ENCODE results near the gene SGCD. TPM values are rescaled to one million over a fixed set of nuclear protein-coding genes. Genes with fewer than 3 reads are reported as not detected.
"Not testable (repeated sequence)": the region's sequence is repeated elsewhere in the genome, so short reads cannot be mapped to it uniquely, and the experiment has no call there.

Gene SGCD
- total RNA-seq, 4 donors from 2014 or later: 12.4 to 17.8 (median 13.4) TPM

GRCh38 chr5:156597276-156597675 is 270.3 kb downstream of the SGCD start:
- Histone ChIP-seq H3K4me3 (no peak overlapping the region), H3K27me3 (no peaks in the 10 kb centered on the region), H3K4me1 (no peaks in the 10 kb centered on the region), H3K36me3 (no peaks in the 10 kb centered on the region), H3K9me3 (peaks cover 0 to 17% (median 7%) of the 10 kb centered on the region in 4 donors), H3K27ac (no peak overlapping the region)
- DNase-seq (ENCODE audit: low spot score in 2 of 2): no peak
- TF ChIP-seq EP300 (IDR thresholded peaks at IDR 0.05): no peak
- TF ChIP-seq CTCF (IDR thresholded peaks at IDR 0.05): no peak
- TF ChIP-seq POLR2A (IDR thresholded peaks at IDR 0.05): no peak
- 81 to 89% methylated on average over 3 of the region's 3 CpGs for WGBS, 2 donors

DNA sequence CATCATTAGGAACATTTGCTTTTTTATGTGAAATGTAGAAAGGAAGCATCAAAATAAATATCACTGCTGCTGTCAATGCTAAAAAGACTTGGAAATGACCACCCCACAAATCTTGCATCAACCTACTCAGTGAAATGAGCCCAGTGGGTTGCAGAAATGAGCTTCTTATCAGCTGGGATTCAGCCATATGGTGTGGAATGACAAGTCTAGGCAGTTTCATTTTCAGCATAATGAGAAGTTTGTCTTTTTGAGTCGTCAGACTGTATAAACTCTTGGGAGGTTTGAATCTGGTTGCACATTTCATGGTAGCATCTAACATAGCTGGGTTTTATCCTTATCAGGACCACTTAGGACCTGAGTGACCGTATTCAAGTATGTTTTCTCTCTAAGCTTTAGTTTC is 272.0 kb downstream of the SGCD start:
- no peak overlapping the region for H3K27ac ChIP-seq
- DNase-seq (ENCODE audit: low spot score in 2 of 2): no peak
- peaks cover 0 to 30% (median 12%) of the 10 kb centered on the region in 4 donors for H3K9me3 ChIP-seq
- no peak overlapping the region for H3K4me3 ChIP-seq
- no peaks in the 10 kb centered on the region for H3K27me3 ChIP-seq
- no peak for TF ChIP-seq CTCF (IDR thresholded peaks at IDR 0.05)
- TF ChIP-seq POLR2A (IDR thresholded peaks at IDR 0.05): no peak
- no peak for TF ChIP-seq EP300 (IDR thresholded peaks at IDR 0.05)
- H3K36me3 ChIP-seq: no peaks in the 10 kb centered on the region
- 62 to 69% methylated on average over 2 of the region's 2 CpGs for WGBS, 2 donors
- no peaks in the 10 kb centered on the region for H3K4me1 ChIP-seq

DNA sequence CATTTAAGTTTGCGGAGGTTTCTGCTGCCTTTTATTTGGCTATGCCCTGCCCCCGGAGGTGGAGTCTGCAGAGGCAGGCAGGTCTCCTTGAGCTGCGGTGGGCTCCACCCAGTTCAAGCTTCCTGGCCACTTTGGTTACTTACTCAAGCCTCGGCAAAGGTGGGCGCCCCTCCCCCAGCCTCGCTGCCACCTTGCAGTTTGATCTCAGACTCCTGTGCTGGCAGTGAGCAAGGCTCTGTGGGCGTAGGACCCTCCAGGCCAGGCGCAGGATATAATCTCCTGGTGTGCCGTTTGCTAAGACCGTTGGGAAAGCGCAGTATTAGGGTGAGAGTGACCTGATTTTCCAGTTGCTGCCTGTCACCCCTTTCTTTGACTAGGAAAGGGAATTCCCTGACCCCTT is 283.6 kb downstream of the SGCD start:
- 94 to 99% methylated on average over 11 of the region's 11 CpGs for WGBS, 2 donors
- Histone ChIP-seq H3K9me3 (peaks cover 0 to 44% (median 3%) of the 10 kb centered on the region in 4 donors), H3K36me3 (peaks cover 0 to 16% (median 0%) of the 10 kb centered on the region in 3 donors)
- not testable (repeated sequence) for H3K27ac ChIP-seq; H3K4me1 ChIP-seq; DNase-seq (ENCODE audit: low spot score in 2 of 2); H3K27me3 ChIP-seq; H3K4me3 ChIP-seq

DNA sequence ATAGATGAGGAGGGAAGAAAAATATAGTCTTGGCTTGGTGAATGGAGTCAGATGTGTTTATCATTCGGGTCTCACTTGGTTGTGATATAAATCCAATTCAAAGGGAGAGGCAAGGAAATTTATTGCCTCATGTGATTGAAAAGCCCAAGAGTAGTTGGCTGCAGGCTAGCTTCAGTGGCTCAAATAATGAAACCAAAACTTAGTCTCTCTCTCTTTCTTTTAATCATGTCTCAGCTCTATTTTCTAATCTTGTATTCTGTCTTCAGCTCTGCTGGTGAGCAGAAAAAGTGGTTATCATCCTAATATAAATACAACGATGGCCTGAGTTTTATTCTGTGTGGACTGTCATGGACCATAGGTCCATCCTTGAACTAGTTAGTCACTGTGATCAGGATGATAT is 288.9 kb downstream of the SGCD start:
- Histone ChIP-seq H3K27ac (no peak overlapping the region), H3K36me3 (peaks cover 0 to 9% (median 0%) of the 10 kb centered on the region in 3 donors), H3K4me3 (no peak overlapping the region), H3K4me1 (no peaks in the 10 kb centered on the region), H3K27me3 (no peaks in the 10 kb centered on the region), H3K9me3 (peaks cover 0 to 23% (median 1%) of the 10 kb centered on the region in 4 donors)
- 82 to 93% methylated on average over 2 of the region's 2 CpGs for WGBS, 2 donors
- TF ChIP-seq EP300 (IDR thresholded peaks at IDR 0.05) (no peak), POLR2A (IDR thresholded peaks at IDR 0.05) (no peak), CTCF (IDR thresholded peaks at IDR 0.05) (no peak)
- no peak for DNase-seq (ENCODE audit: low spot score in 2 of 2)

GRCh38 chr5:156617426-156617825 is 290.5 kb downstream of the SGCD start:
- peaks cover 0 to 8% (median 0%) of the 10 kb centered on the region in 4 donors for H3K9me3 ChIP-seq

More at GRCh38 chr5:156617426-156617825, 290.5 kb downstream of the SGCD start:
- H3K36me3 ChIP-seq: peaks cover 0 to 3% (median 0%) of the 10 kb centered on the region in 3 donors
- H3K4me1 ChIP-seq: no peaks in the 10 kb centered on the region
- DNase-seq (ENCODE audit: low spot score in 2 of 2): no peak
- H3K4me3 ChIP-seq: no peak overlapping the region
- TF ChIP-seq EP300 (IDR thresholded peaks at IDR 0.05) (no peak), CTCF (IDR thresholded peaks at IDR 0.05) (no peak), POLR2A (IDR thresholded peaks at IDR 0.05) (no peak)
- 42 to 47% methylated on average over 2 of the region's 2 CpGs for WGBS, 2 donors
- H3K27me3 ChIP-seq: no peaks in the 10 kb centered on the region
- H3K27ac ChIP-seq: no peak overlapping the region
